ENCODE measurements around the gene MANBA.

The MANBA gene

GRCh38 chr4:102586002-102586643, 174.6 kb downstream of the MANBA start:
- no peak for DNase-seq

- no peak for DNase-seq
These were observed 175.4 kb downstream of the MANBA start for GRCh38 chr4:102585329-102585728.

DNA sequence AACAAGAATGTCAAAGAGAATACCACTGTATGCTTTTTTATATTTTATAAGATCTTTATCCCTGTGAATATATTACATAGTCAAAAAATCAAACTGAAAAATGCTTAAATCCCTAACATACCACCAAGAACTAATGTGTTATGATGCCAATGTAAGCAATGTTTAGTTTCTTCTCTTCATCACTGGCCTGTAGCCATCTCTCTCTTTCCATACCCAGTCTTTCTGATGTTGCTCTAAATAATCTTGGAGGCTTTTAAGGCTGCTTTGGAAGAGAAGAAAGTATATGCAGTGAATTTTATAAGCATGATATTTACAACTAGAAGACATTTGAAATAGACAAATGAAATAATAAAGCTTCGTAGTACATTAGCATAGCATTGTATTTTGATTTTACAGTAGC, 176.7 kb downstream of the MANBA start:
- DNase-seq, result no peak

Data from effector CD4-positive, alpha-beta T cell (primary cell).